HFF-Myc (cell line): ENCODE measurements around the gene ARHGAP21.
A peak's percentile ranks its signal among the peaks of the same experiment; 100 is the strongest.
"Not testable (repeated sequence)": the region's sequence is repeated elsewhere in the genome, so short reads cannot be mapped to it uniquely, and the experiment has no call there.

Experiments
- DNase-seq: peaks from one replicate; pipeline ENCODE4 v3.0.0-alpha.2; 2011; ENCODE audit warnings: low read depth; ENCODE audit errors: extremely low read depth
- H3K4me3 ChIP-seq: replicated peaks from 2 replicates; pipeline ENCODE4 v1.5.1; 2011; ENCODE audit warnings: low read depth, mild to moderate bottlenecking, control low read depth, low read length
- CTCF ChIP-seq: IDR thresholded peaks from 2 replicates; pipeline ENCODE4 v1.5.1; 2012; ENCODE audit warnings: mild to moderate bottlenecking, low read depth, low read length, control low read depth; ENCODE audit errors: missing control alignments

ARHGAP21 gene

DNA sequence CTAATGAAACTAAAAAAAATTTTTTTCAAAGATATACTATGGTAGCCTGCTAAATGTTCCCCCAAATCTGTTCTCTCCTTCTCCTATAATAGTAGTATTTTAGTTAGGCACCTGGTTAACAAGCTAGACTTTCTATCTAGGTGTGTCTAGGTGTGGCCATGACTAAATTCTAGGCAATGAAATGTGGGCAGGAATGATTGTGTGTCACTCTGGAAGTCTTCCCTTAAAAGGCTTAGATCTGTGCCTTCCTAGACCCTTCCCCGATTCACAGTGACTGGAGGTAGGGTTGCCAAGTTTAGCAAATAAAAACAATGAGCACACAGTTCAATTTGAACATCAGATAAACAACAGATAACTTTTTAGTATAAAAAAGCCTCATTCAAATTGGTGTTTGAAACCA lies 8.3 kb upstream of the ARHGAP21 start:
- no peak for DNase-seq
- TF ChIP-seq CTCF, result no peak
- no peak overlapping the region for H3K4me3 ChIP-seq

GRCh38 chr10:24730811-24731210 lies 7.1 kb upstream of the ARHGAP21 start:
- no peak for DNase-seq
- H3K4me3 ChIP-seq, result no peak overlapping the region
- TF ChIP-seq CTCF, result no peak

DNA sequence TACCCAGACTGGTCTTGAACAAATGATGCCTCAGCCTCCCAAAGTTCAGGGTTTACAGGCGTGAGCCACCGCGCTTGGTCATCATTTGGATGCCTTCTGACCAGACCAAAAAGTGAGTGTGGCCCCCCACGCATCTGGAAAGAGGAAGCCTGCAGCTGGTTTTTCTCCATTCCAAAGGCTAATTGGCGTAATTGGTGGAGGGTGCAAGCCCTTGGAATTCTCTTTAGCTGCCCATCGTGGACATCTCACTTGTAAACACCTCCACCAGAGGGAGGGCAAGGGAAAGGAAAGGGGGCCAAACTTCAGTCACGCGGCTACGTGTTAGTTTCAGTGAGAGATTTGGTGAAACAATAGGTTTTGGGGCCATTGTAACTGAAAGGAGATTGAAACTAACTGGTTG lies 4.1 kb upstream of the ARHGAP21 start:
- TF ChIP-seq CTCF, result peak; percentile 27
- no peak overlapping the region for H3K4me3 ChIP-seq
- DNase-seq, result no peak

DNA sequence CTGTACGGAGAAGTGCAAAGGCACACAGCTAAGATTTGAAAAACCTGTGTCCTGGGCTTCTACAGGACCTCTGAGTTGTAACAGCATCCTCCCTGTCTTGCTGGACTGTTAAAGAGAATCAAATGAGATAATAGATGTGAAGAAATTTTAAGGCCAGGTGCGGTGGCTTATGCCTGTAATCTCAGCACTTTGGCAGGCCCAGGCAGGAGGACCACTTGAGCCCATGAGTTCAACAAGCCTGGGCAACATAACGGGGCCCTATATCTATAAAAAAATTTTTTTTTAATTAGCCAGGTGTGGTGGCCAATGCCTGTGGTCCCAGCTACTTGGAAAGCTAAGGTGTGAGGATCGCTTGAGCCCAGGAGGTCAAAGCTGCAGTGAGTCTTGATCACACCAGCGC lies 2.9 kb upstream of the ARHGAP21 start:
- no peak for TF ChIP-seq CTCF
- no peak overlapping the region for H3K4me3 ChIP-seq
- DNase-seq, result no peak

DNA sequence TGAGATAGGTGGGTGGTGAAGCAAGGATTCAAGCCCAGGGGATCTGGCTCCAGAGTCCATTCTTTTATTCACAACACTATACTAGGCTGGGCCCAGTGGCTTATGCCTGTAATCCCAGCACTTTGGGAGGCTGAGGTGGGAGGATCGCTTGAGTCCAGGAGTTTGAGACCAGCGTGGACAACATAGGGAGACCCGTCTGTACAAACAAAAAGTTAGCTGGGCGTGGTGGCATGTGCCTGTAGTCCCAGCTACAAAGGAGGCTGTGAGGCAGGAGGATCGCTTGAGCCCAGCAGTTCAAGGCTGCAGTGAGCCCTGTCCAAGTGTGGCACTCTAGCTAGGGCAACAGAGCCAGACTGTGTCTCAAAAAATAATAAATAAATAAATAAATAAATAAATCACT lies 2.3 kb upstream of the ARHGAP21 start:
- not testable (repeated sequence) for H3K4me3 ChIP-seq

DNA sequence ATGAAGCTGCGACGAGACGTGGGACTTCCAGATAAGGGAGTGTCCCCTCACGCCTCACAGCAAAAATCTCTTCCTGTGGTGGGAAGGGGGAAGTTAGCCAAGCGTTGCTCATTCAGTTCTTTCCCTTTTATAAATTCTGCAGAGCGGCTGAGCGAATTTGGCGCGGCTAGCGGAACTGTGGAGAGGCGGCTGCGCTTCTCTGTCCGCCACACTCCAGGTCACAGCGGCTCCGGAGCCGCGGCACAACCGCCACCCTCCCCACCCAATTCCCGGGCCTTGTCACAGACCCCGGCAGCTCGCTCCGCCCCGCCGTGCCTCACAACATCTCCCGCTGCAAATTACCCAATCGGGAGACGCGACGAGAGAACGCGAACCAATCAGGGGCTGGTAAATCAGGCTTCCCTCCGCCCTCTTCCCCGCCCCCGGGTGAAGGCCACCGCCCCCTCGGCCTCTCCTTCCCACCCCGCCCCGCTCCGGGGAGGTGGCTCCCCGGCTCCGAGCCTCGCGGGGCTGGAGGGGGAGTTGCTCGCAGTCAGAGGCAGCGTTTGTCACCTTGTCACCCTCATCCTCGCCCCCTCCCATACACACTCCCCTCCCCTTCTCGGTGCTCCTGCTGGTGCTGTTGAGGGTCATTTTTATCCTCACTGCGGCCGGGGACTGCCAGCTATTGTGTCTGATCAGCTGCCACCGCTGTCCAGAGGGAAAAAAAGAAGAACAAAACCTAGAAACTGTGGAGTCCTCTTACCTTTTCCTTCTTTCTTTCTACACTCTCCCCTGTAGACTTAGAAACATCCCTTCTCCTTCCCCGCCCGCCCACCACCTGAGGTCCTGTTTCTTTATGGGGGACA lies 918 bp upstream of the ARHGAP21 start:
- DNase-seq, result peak; percentile 90
- H3K4me3 ChIP-seq, result peak overlapping the region; percentile 62

More for the DNA sequence above, 2.3 kb upstream of the ARHGAP21 start:
- not testable (repeated sequence) for DNase-seq

DNA sequence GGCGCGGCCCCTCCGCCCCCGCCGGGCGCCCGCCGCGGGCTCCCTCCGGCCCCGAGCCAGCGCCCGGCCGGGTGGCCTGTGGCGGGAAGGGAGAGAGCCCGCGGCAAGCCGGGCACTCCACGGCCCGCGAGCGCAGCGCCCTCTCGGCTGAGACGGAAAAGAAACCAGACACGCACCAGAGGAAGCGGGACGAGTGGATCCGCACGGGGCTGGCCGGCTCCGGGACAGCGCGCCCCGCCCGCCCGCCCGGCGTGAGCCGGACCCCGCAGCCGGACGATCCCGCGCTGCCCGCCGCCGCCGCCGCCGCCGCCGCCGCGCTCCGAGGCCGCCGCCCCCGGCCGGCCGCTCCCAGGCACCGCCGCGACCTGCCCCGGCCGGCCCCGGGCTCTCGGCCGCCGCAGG lies 300 bp downstream of the ARHGAP21 start:
- no peak for DNase-seq
- TF ChIP-seq CTCF, result no peak
- H3K4me3 ChIP-seq, result peak overlapping the region; percentile 78

More for the DNA sequence above, 918 bp upstream of the ARHGAP21 start:
- no peak for TF ChIP-seq CTCF
